Gastrocnemius medialis (tissue), 4 donors: ENCODE measurements around the gene CSF1. TPM values are rescaled to one million over a fixed set of nuclear protein-coding genes. Genes with fewer than 3 reads are reported as not detected.

Source experiments
- ATAC-seq, 2 donors: fragments of 150-250 bp; one replicate each; pipeline ENCODE4 v1.9.1; 2016
- DNase-seq, 2 donors: peaks; one replicate each; pipeline ENCODE4 v3.0.0-alpha.2; 2019
- H3K27ac ChIP-seq, 4 donors: fragments of 200-600 bp; sonication (generic); 1 replicate in 1 of 4; 2 replicates in 3 of 4; pipeline ENCODE4 v1.5.1; 2016 to 2018; ENCODE audit warnings: mild to moderate bottlenecking in 2 of 4, moderate library complexity in 1 of 4
- H3K27me3 ChIP-seq, 3 donors: fragments of 200-600 bp; sonication (generic) in 2 of 3; 1 replicate in 1 of 3; 2 replicates in 2 of 3; pipeline versions ENCODE4 v1.5.1 to v1.6.0; 2016 to 2019; ENCODE audit warnings: mild to moderate bottlenecking in 1 of 3, moderate library complexity in 1 of 3
- H3K36me3 ChIP-seq, 2 donors: fragments of 200-600 bp; sonication (generic) in 1 of 2; one replicate each; pipeline ENCODE4 v1.5.1; 2017 to 2018
- H3K4me1 ChIP-seq, 2 donors: fragments of 200-600 bp; sonication (generic) in 1 of 2; one replicate each; pipeline ENCODE4 v1.5.1; 2016 to 2017; ENCODE audit warnings: mild to moderate bottlenecking in 2 of 2
- H3K4me3 ChIP-seq, 4 donors: fragments of 200-600 bp; sonication (generic) in 3 of 4; 1 replicate in 1 of 4; 2 replicates in 3 of 4; pipeline ENCODE4 v1.5.1; 2016 to 2019; ENCODE audit warnings: mild to moderate bottlenecking in 2 of 4
- H3K9me3 ChIP-seq, 3 donors: fragments of 200-600 bp; sonication (generic) in 2 of 3; 1 replicate in 1 of 3; 2 replicates in 2 of 3; pipeline ENCODE4 v1.5.1; 2016 to 2019
- CTCF ChIP-seq, 5 experiments: fragments of 450-650 bp in 3 of 5; fragments of 200-600 bp in 2 of 5; sonication (generic) in 2 of 5; IDR thresholded peaks in 4 of 5; conservative IDR thresholded peaks in 1 of 5; 1 replicate in 4 of 5; 2 replicates in 1 of 5; pipeline ENCODE4 v1.5.1; 2016 to 2019; ENCODE audit warnings: antibody characterized with exemption in 5 of 5, mild to moderate bottlenecking in 3 of 5, moderate library complexity in 3 of 5
- POLR2A ChIP-seq, 2 donors: fragments of 450-650 bp; IDR thresholded peaks; one replicate each; pipeline ENCODE4 v1.6.1; 2017; ENCODE audit warnings: antibody characterized with exemption in 2 of 2, mild to moderate bottlenecking in 2 of 2, moderate library complexity in 2 of 2
- in situ Hi-C, 4 donors: fragments of 200-750 bp; cut with MboI; loops; one replicate each; pipeline versions ENCODE4 v1.15.0 to v1.8.0; 2017; ENCODE audit warnings: low sequenced_read_pairs in 4 of 4
- intact Hi-C: fragments of 100-400 bp; cut with DNase I; formaldehyde crosslinking; loops from one replicate; pipeline ENCODE4 v1.15.1; 2023; ENCODE audit warnings: low total_unique reads
- total RNA-seq, 4 donors: library from RNA; depleted of rRNA; stranded (reverse); fragments of >200 nt; gene quantifications; one replicate each; pipeline versions ENCODE4 v1.1.0 to v1.2.3, GENCODE V29; 2016

Gene CSF1
- total RNA-seq, 4 donors from 2014 or later: 14.6 to 31.1 (median 19.6) TPM

GRCh38 chr1:109875874-109876273, 34.8 kb upstream of the CSF1 start:
- no peak for ATAC-seq
- no peak for DNase-seq
- Histone ChIP-seq H3K27ac (no peak overlapping the region), H3K9me3 (no peaks in the 10 kb centered on the region), H3K4me3 (no peak overlapping the region), H3K4me1 (peaks cover 8 to 21% of the 10 kb centered on the region in 2 donors), H3K36me3 (no peaks in the 10 kb centered on the region), H3K27me3 (no peaks in the 10 kb centered on the region)
- no peak for TF ChIP-seq POLR2A (IDR thresholded peaks at IDR 0.05)
- TF ChIP-seq CTCF (IDR thresholded peaks at IDR 0.05 in 4 of 5, conservative IDR thresholded peaks at IDR 0.05 in 1 of 5): no peak
- intact Hi-C loops (loop anchor here (5.0 kb wide), 1 partner anchor 106 kb away; the partner anchor contains the start of gene AHCYL1), in situ Hi-C loops (no loop called here)

GRCh38 chr1:109876617-109877316, 33.9 kb upstream of the CSF1 start:
- no peaks in the 10 kb centered on the region for H3K36me3 ChIP-seq
- peaks cover 8 to 21% of the 10 kb centered on the region in 2 donors for H3K4me1 ChIP-seq
- peak overlapping the region in 1 of 4 donors; percentile 14 for H3K4me3 ChIP-seq
- no peaks in the 10 kb centered on the region for H3K9me3 ChIP-seq
- H3K27ac ChIP-seq: peak overlapping the region; percentile 65 to 81 (median 77)
- intact Hi-C loops: loop anchor here (5.0 kb wide), 1 partner anchor 106 kb away; the partner anchor contains the start of gene AHCYL1
- in situ Hi-C loops: no loop called here
- no peaks in the 10 kb centered on the region for H3K27me3 ChIP-seq
- no peak for TF ChIP-seq CTCF (IDR thresholded peaks at IDR 0.05 in 4 of 5, conservative IDR thresholded peaks at IDR 0.05 in 1 of 5)
- no peak for TF ChIP-seq POLR2A (IDR thresholded peaks at IDR 0.05)
- DNase-seq (no peak), ATAC-seq (peak in 1 of 2 donors; percentile 18)

GRCh38 chr1:109877317-109877771, 33.3 kb upstream of the CSF1 start:
- Histone ChIP-seq H3K9me3 (no peaks in the 10 kb centered on the region), H3K4me1 (peaks cover 8 to 21% of the 10 kb centered on the region in 2 donors), H3K27ac (peak overlapping the region; percentile 65 to 81 (median 77)), H3K27me3 (no peaks in the 10 kb centered on the region), H3K36me3 (no peaks in the 10 kb centered on the region), H3K4me3 (peak overlapping the region in 1 of 4 donors; percentile 14)
- in situ Hi-C loops (no loop called here), intact Hi-C loops (loop anchor here (5.0 kb wide), 1 partner anchor 105 kb away; the partner anchor contains the start of gene AHCYL1)
- DNase-seq: peak; percentile 40 to 73
- peak; percentile 71 to 83 for ATAC-seq
- TF ChIP-seq CTCF (IDR thresholded peaks at IDR 0.05 in 4 of 5, conservative IDR thresholded peaks at IDR 0.05 in 1 of 5) (peak in 2 of 5 experiments; percentile 14 to 34), POLR2A (IDR thresholded peaks at IDR 0.05) (no peak)

GRCh38 chr1:109877776-109878175, 32.9 kb upstream of the CSF1 start:
- peaks cover 8 to 21% of the 10 kb centered on the region in 2 donors for H3K4me1 ChIP-seq

More at GRCh38 chr1:109877776-109878175, 32.9 kb upstream of the CSF1 start:
- peak overlapping the region in 1 of 4 donors; percentile 14 for H3K4me3 ChIP-seq
- in situ Hi-C loops (no loop called here), intact Hi-C loops (loop anchor here (5.0 kb wide), 1 partner anchor 105 kb away; the partner anchor contains the start of gene AHCYL1)
- no peak for ATAC-seq
- no peak for DNase-seq
- TF ChIP-seq CTCF (IDR thresholded peaks at IDR 0.05 in 4 of 5, conservative IDR thresholded peaks at IDR 0.05 in 1 of 5) (peak in 1 of 5 experiments; percentile 4), POLR2A (IDR thresholded peaks at IDR 0.05) (no peak)
- H3K27ac ChIP-seq: peak overlapping the region; percentile 65 to 81 (median 77)
- H3K27me3 ChIP-seq: no peaks in the 10 kb centered on the region
- H3K36me3 ChIP-seq: no peaks in the 10 kb centered on the region
- H3K9me3 ChIP-seq: no peaks in the 10 kb centered on the region
